ENCODE data around the gene TXNDC17.

TXNDC17 gene

GRCh38 chr17:6636105-6636504, 4.8 kb upstream of the TXNDC17 start:
- TF ChIP-seq CTCF (IDR thresholded peaks at IDR 0.05; ENCODE audit: low read depth, low read length), result no peak
- DNase-seq (ENCODE audit: extremely low read depth, low read depth), result no peak

GRCh38 chr17:6636616-6637457, 4.0 kb upstream of the TXNDC17 start:
- DNase-seq (ENCODE audit: extremely low read depth, low read depth), result no peak
- no peak for TF ChIP-seq CTCF (IDR thresholded peaks at IDR 0.05; ENCODE audit: low read depth, low read length)

- no peak for DNase-seq (ENCODE audit: extremely low read depth, low read depth)
- TF ChIP-seq CTCF (IDR thresholded peaks at IDR 0.05; ENCODE audit: low read depth, low read length), result no peak
Measured at GRCh38 chr17:6637458-6637840, 3.4 kb upstream of the TXNDC17 start.

- TF ChIP-seq CTCF (IDR thresholded peaks at IDR 0.05; ENCODE audit: low read depth, low read length), result no peak
- no peak for DNase-seq (ENCODE audit: extremely low read depth, low read depth)
Measured at GRCh38 chr17:6638046-6638908, 2.6 kb upstream of the TXNDC17 start.

- DNase-seq (ENCODE audit: extremely low read depth, low read depth), result no peak
- TF ChIP-seq CTCF (IDR thresholded peaks at IDR 0.05; ENCODE audit: low read depth, low read length), result no peak
Measured at GRCh38 chr17:6639014-6639585, 1.8 kb upstream of the TXNDC17 start.

GRCh38 chr17:6639586-6640535, 999 bp upstream of the TXNDC17 start:
- DNase-seq (ENCODE audit: extremely low read depth, low read depth), result peak; percentile 3
- no peak for TF ChIP-seq CTCF (IDR thresholded peaks at IDR 0.05; ENCODE audit: low read depth, low read length)

All from AG09319 (cell line).